ENCODE results near the gene CAP2.

- TF ChIP-seq, protein P1, sequence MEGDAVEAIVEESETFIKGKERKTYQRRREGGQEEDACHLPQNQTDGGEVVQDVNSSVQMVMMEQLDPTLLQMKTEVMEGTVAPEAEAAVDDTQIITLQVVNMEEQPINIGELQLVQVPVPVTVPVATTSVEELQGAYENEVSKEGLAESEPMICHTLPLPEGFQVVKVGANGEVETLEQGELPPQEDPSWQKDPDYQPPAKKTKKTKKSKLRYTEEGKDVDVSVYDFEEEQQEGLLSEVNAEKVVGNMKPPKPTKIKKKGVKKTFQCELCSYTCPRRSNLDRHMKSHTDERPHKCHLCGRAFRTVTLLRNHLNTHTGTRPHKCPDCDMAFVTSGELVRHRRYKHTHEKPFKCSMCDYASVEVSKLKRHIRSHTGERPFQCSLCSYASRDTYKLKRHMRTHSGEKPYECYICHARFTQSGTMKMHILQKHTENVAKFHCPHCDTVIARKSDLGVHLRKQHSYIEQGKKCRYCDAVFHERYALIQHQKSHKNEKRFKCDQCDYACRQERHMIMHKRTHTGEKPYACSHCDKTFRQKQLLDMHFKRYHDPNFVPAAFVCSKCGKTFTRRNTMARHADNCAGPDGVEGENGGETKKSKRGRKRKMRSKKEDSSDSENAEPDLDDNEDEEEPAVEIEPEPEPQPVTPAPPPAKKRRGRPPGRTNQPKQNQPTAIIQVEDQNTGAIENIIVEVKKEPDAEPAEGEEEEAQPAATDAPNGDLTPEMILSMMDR (IDR thresholded peaks at IDR 0.05; ENCODE audit: insufficient read depth, low read depth, low read length), result no peak
- TF ChIP-seq EZH2 (IDR thresholded peaks at IDR 0.05; ENCODE audit: insufficient read depth, low read length), result no peak
Measured at GRCh38 chr6:17476511-17476910, 83.1 kb downstream of the CAP2 start.
